NCI-H748 treated with DMSO at 0.1 percent for 48 hours (cell line): ENCODE data around the gene PPP1R8.

Experiments
- DNase-seq: peaks from one replicate; lab custom pipeline; 2025; lab: John Stamatoyannopoulos, UW

Gene PPP1R8

GRCh38 chr1:27894521-27894920 lies 63.9 kb downstream of the PPP1R8 start:
- no peak for DNase-seq
